ENCODE data around the gene ESPNL. TPM values are rescaled to one million over a fixed set of nuclear protein-coding genes. Genes with fewer than 3 reads are reported as not detected.

ESPNL gene
- total RNA-seq, 2 donors from 2014 or later, result 0.35 TPM; not detected in 1

- H3K9me3 ChIP-seq, result no peaks in the 10 kb centered on the region
- no peak overlapping the region for H3K27ac ChIP-seq
- H3K27me3 ChIP-seq (replicated peaks; ENCODE audit: insufficient read depth), result no peaks in the 10 kb centered on the region
- TF ChIP-seq CTCF (IDR thresholded peaks at IDR 0.05), result no peak
- H3K36me3 ChIP-seq, result no peaks in the 10 kb centered on the region
- H3K4me1 ChIP-seq (ENCODE audit: control insufficient read depth in 1 of 2, low read depth in 2 of 2), result no peaks in the 10 kb centered on the region
- ATAC-seq (ENCODE audit: insufficient number of reproducible peaks, low FRiP score, low read depth) (no peak), DNase-seq (ENCODE audit: low spot score) (no peak)
- H3K4me3 ChIP-seq, result no peak overlapping the region
These were observed 459 bp upstream of the ESPNL start for GRCh38 chr2:238099714-238100048.

- Histone ChIP-seq H3K27me3 (replicated peaks; ENCODE audit: insufficient read depth) (no peaks in the 10 kb centered on the region), H3K9me3 (no peaks in the 10 kb centered on the region), H3K27ac (no peak overlapping the region), H3K4me3 (no peak overlapping the region), H3K4me1 (ENCODE audit: control insufficient read depth in 1 of 2, low read depth in 2 of 2) (no peaks in the 10 kb centered on the region), H3K36me3 (no peaks in the 10 kb centered on the region)
- no peak for TF ChIP-seq CTCF (IDR thresholded peaks at IDR 0.05)
- no peak for DNase-seq (ENCODE audit: low spot score)
- ATAC-seq (ENCODE audit: insufficient number of reproducible peaks, low FRiP score, low read depth), result no peak
These were observed 956 bp downstream of the ESPNL start for GRCh38 chr2:238100821-238101771.

GRCh38 chr2:238101891-238102841, 2.0 kb downstream of the ESPNL start:
- H3K4me3 ChIP-seq, result no peak overlapping the region
- DNase-seq (ENCODE audit: low spot score) (no peak), ATAC-seq (ENCODE audit: insufficient number of reproducible peaks, low FRiP score, low read depth) (no peak)
- no peaks in the 10 kb centered on the region for H3K9me3 ChIP-seq
- H3K27ac ChIP-seq, result no peak overlapping the region
- no peaks in the 10 kb centered on the region for H3K27me3 ChIP-seq (replicated peaks; ENCODE audit: insufficient read depth)
- no peaks in the 10 kb centered on the region for H3K36me3 ChIP-seq
- TF ChIP-seq CTCF (IDR thresholded peaks at IDR 0.05), result no peak
- no peaks in the 10 kb centered on the region for H3K4me1 ChIP-seq (ENCODE audit: control insufficient read depth in 1 of 2, low read depth in 2 of 2)

- Histone ChIP-seq H3K36me3 (no peaks in the 10 kb centered on the region), H3K27ac (no peak overlapping the region), H3K4me3 (no peak overlapping the region), H3K4me1 (ENCODE audit: control insufficient read depth in 1 of 2, low read depth in 2 of 2) (no peaks in the 10 kb centered on the region), H3K9me3 (no peaks in the 10 kb centered on the region), H3K27me3 (replicated peaks; ENCODE audit: insufficient read depth) (no peaks in the 10 kb centered on the region)
- no peak for TF ChIP-seq CTCF (IDR thresholded peaks at IDR 0.05)
- no peak for DNase-seq (ENCODE audit: low spot score)
- ATAC-seq (ENCODE audit: insufficient number of reproducible peaks, low FRiP score, low read depth), result no peak
These were observed 2.7 kb downstream of the ESPNL start for GRCh38 chr2:238102865-238103264.
